ENCODE data around the gene ETFA.

Gene ETFA

DNA sequence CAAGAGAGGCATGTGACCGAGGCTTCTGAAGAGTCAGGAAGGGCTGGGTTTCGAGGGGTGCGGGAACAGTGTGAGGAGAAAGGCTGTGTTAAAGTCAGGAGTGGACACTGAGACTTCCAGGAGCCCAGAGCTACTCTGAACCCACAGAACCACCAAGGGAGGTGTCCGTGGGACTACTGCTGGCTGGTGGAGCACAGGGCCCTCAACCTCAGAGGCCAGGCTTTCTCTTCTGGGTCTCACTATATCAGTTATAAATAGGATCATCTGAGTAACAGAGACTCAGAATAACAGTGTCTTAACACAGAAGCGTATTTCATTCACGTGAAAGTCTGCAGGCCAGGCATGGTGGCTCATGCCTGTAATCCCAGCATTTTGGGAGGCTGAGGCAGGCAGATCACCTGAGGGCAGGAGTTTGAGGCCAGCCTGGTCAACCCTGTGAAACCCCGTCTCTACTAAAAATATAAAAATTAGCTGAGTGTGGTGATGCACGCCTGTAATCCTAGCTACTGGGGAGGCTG is 137.9 kb downstream of the ETFA start:
- no peak for DNase-seq (ENCODE audit: low read depth)

DNA sequence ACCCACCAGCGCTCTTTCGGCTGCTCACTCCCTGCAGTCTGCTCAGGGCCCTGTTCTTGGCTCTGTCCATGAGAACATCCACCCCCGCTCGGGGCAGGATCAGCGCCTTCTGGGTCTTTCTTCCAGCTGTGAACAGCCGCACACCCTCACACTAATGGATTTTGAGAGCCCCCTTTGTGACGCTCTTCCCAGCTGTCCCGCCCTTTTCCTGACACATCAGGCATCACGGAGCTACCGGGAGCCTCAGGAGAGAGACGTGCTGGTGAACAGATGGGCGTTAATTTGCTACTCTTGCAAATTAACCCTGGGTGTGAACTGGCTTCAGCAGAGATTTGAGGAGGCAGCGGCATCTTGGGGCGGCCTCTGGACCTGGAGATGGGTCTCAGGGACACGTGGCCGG is 138.5 kb downstream of the ETFA start:
- no peak for DNase-seq (ENCODE audit: low read depth)

DNA sequence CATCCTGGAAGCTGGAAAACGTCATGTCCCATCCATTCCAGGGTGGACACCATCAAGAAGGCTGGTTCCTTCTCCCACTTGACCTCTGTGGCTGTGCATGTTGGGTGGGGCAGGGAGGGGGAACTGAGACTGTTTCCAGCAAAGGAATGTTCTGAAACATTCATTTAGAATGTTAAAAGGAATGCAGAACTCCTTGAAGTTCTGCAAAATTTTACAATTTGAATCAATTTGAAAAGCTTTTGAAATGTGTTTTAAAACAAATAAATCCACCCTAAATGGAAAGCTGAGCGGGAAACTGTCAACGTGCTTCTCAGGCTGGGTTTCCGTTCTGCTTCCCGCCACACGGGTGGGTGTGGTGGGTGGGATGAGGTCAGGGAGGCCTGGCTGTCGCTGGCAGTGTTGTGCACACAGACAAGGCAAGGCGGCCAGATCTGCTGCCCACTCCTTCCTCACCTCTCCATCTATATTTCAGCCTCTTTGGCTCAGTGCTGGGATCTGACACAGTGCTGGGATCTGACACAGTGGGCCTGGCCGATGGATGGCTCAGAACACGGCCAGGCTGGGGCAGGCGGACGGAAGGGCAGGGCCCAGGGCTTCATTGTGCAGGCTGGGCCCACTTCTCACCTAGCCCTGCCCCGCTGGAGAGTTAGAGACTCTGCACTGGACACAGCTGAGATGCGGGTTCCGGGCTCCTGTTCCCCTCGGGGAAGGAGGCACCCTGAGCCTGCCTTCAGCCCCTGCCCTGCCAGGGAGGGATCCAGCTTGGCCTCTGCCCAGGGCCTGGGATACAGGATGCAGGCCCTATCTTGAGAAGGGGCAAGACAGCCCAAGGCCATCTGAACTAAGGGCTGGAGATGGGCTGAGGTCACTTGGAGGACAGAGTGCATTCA is 141.1 kb downstream of the ETFA start:
- no peak for DNase-seq (ENCODE audit: low read depth)

DNA sequence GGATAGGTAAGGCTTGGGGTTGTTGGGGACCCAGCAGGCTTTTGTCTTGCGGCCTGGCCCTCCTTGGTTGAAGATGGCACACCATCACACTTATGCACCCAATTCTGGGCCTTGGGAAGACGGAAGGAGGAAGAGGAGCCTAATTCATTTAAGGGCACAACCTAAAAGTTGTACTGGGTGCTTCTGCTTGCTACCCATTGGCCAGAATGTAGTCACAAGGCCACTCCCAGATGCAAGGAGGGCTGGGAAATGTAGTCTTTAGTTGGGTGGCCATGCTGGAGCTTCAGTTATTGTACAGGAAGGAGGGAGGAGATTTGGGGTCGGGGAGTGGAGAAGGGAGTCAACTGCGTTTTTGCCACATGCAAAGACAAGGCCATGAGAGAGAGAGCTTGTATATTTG is 142.3 kb downstream of the ETFA start:
- DNase-seq (ENCODE audit: low read depth), result no peak

DNA sequence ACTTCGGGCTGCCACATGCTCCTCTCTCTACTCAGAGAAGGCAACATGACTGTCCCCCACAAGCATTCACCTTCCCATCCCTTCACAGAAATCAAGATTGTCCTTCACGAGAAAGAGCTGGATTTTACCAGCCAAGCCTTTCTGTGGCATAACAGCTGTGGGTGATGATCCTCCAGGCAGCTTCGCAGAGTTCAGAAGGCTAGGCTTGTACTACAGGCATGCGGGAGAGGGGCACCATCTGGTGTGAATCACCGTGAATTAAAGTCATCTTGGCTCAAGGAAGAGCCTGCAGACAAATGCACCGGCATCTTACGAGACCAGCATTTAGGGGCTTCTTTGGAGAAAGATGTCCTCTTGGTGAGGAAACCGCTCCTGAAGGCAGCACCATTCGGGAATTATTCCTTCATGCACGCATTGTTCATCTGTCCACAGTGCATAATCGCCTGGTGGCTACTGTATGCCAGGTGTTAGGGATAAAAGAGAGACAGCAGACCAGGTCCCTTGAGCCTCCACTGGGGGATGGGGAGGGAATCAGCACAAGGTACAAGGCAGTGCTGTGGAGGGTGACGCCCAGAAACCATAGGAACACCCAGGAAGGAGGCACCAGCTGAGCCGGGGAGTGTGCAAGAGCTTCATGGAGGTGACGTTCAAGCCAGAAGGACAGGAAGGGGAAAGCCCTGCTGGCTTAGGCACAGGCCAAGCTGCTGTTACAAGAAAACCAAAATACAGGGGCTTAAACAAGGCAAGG is 142.9 kb downstream of the ETFA start:
- no peak for DNase-seq (ENCODE audit: low read depth)

DNA sequence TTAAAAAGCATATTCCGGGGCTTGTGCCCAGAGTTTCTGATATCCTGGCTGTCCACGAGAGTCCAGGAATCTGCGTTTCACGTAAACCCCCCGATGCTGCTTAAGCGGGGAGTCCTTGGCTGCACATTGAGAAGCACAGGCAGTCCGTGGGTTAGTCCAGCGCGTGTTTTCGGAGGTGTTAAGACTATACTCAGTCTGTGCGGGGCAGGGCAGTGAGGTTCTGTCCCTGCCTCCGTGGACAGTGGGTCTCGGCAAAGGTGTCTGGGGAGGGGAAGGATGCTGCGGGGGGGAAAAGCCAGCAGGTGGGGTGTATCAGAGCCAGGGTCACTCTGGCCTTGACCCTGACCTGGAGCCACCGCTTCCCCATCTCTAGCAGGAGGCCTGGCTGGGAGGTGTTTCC is 145.3 kb downstream of the ETFA start:
- DNase-seq (ENCODE audit: low read depth), result no peak

Measured in activated T-cell treated with anti-CD3 and anti-CD28 coated beads for 24 hours (primary cell).